ENCODE results near the gene PSMB10.

Gene PSMB10

GRCh38 chr16:67944690-67945391, 8.2 kb upstream of the PSMB10 start:
- Mint-ChIP-seq H3K4me3 (no peak overlapping the region), H3K27ac (peak overlapping the region in 1 of 3 experiments; percentile 29), H3K9me3 (no peaks in the 10 kb centered on the region), H3K27me3 (ENCODE audit: low read depth) (no peaks in the 10 kb centered on the region), H3K4me1 (no peaks in the 10 kb centered on the region), H3K36me3 (ENCODE audit: low read depth) (peaks cover 10% of the 10 kb centered on the region)
- no peak for TF ChIP-seq CTCF (IDR thresholded peaks at IDR 0.05; ENCODE audit: unreplicated experiment in 3 of 3)

- no peak for TF ChIP-seq CTCF (IDR thresholded peaks at IDR 0.05; ENCODE audit: unreplicated experiment in 3 of 3)
- H3K9me3 Mint-ChIP-seq = no peaks in the 10 kb centered on the region
- peak within 1 kb of the TSS in 1 of 3 experiments; percentile 29 for H3K27ac Mint-ChIP-seq
- peaks cover 10% of the 10 kb centered on the region for H3K36me3 Mint-ChIP-seq (ENCODE audit: low read depth)
- H3K4me3 Mint-ChIP-seq = no peak within 1 kb of the TSS
- H3K4me1 Mint-ChIP-seq = no peaks in the 10 kb centered on the region
- no peaks in the 10 kb centered on the region for H3K27me3 Mint-ChIP-seq (ENCODE audit: low read depth)
These were observed 7.2 kb upstream of the PSMB10 start, which contains the start of gene LCAT for GRCh38 chr16:67943619-67944504. LCAT (minus strand) TSS chr16:67944120; CDS start chr16:67944101, 19 bp downstream.

- Mint-ChIP-seq H3K4me1 (no peaks in the 10 kb centered on the region), H3K27ac (no peak overlapping the region), H3K27me3 (ENCODE audit: low read depth) (no peaks in the 10 kb centered on the region), H3K36me3 (ENCODE audit: low read depth) (peaks cover 10% of the 10 kb centered on the region), H3K9me3 (no peaks in the 10 kb centered on the region), H3K4me3 (no peak overlapping the region)
- no peak for TF ChIP-seq CTCF (IDR thresholded peaks at IDR 0.05; ENCODE audit: unreplicated experiment in 3 of 3)
These were observed 6.6 kb upstream of the PSMB10 start for GRCh38 chr16:67943256-67943618.

GRCh38 chr16:67942510-67943255, 6.0 kb upstream of the PSMB10 start:
- Mint-ChIP-seq H3K27me3 (ENCODE audit: low read depth) (no peaks in the 10 kb centered on the region), H3K27ac (no peak overlapping the region), H3K4me3 (no peak overlapping the region), H3K4me1 (no peaks in the 10 kb centered on the region), H3K9me3 (no peaks in the 10 kb centered on the region), H3K36me3 (ENCODE audit: low read depth) (peaks cover 10% of the 10 kb centered on the region)
- TF ChIP-seq CTCF (IDR thresholded peaks at IDR 0.05; ENCODE audit: unreplicated experiment in 3 of 3) = no peak

- Mint-ChIP-seq H3K4me3 (no peak overlapping the region), H3K36me3 (ENCODE audit: low read depth) (peaks cover 10% of the 10 kb centered on the region), H3K27ac (peak overlapping the region in 1 of 3 experiments; percentile 40), H3K27me3 (ENCODE audit: low read depth) (no peaks in the 10 kb centered on the region), H3K4me1 (peaks cover 3% of the 10 kb centered on the region), H3K9me3 (no peaks in the 10 kb centered on the region)
- TF ChIP-seq CTCF (IDR thresholded peaks at IDR 0.05; ENCODE audit: unreplicated experiment in 3 of 3) = peak; percentile 48 to 65 (median 55)
These were observed 5.5 kb upstream of the PSMB10 start for GRCh38 chr16:67942200-67942509.

Data from nephron (organoid).